ENCODE results near the gene PPP2CA. TPM values are rescaled to one million over a fixed set of nuclear protein-coding genes. Genes with fewer than 3 reads are reported as not detected.

The PPP2CA gene
- total and polyA plus RNA-seq, 2 of the 13 experiments (the other 11 are each of a cell fraction or from before 2014, with no cell fraction given) = 82.4 to 171 TPM

- TF ChIP-seq, protein P1, sequence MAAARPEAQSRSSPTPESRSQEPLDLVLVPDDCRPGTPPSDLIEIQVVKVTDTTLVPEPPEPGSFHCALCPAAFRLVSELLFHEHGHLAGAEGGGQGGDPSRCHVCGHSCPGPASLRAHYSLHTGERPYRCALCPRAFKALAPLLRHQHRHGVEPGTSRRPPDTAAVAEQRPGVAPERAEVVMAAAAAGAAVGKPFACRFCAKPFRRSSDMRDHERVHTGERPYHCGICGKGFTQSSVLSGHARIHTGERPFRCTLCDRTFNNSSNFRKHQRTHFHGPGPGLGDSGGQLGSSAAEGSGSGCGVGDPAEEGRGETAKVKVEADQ (CRISPR knock-in tag; IDR thresholded peaks at IDR 0.05; ENCODE audit: borderline replicate concordance) = 0 out of 2 replicates have a peak, but pooled peaks have one; percentile 54
- TF ChIP-seq ZNF549 (CRISPR knock-in tag; IDR thresholded peaks at IDR 0.05) = no peak
- peak; percentile 94; the same call in 1 of the 2 replicates for TF ChIP-seq HDAC6 (IDR thresholded peaks at IDR 0.05; ENCODE audit: low read depth, low read length)
- TF ChIP-seq RFXANK (CRISPR knock-in tag; IDR thresholded peaks at IDR 0.05) = peak; percentile 43; the same call in 1 of the 2 replicates
- TF ChIP-seq POLR2G (IDR thresholded peaks at IDR 0.05; ENCODE audit: low read depth, low read length) = peak; percentile 99
- peak; percentile 76 for TF ChIP-seq HES4 (CRISPR knock-in tag; IDR thresholded peaks at IDR 0.05; ENCODE audit: borderline replicate concordance)
- no peak; the same call in 1 of the 2 replicates for TF ChIP-seq SAFB2 (CRISPR knock-in tag; IDR thresholded peaks at IDR 0.05; ENCODE audit: borderline replicate concordance, low read depth)
- no peak; the same call in 1 of the 2 replicates for TF ChIP-seq ZNF724P (CRISPR knock-in tag; IDR thresholded peaks at IDR 0.05; ENCODE audit: borderline replicate concordance)
- TF ChIP-seq DPF2 (CRISPR knock-in tag; IDR thresholded peaks at IDR 0.05; ENCODE audit: borderline replicate concordance, low read depth) = no peak
- TF ChIP-seq FOXO1 (CRISPR knock-in tag; IDR thresholded peaks at IDR 0.05) = peak; percentile 40; the same call in 1 of the 2 replicates
- TF ChIP-seq ZFP82 (CRISPR knock-in tag; IDR thresholded peaks at IDR 0.05; ENCODE audit: borderline replicate concordance) = no peak
- no peak for TF ChIP-seq KDM3A (CRISPR knock-in tag; IDR thresholded peaks at IDR 0.05; ENCODE audit: low read depth)
- TF ChIP-seq SP2 (CRISPR knock-in tag; IDR thresholded peaks at IDR 0.05) = no peak
- TF ChIP-seq DBP (CRISPR knock-in tag; IDR thresholded peaks at IDR 0.05; ENCODE audit: not compliant biosample characterization) = no peak
- 0 out of 2 replicates have a peak, but pooled peaks have one; percentile 66 for TF ChIP-seq KLF11 (CRISPR knock-in tag; IDR thresholded peaks at IDR 0.05)
- 0 out of 2 replicates have a peak, but pooled peaks have one; percentile 57 for TF ChIP-seq ZSCAN12 (CRISPR knock-in tag; IDR thresholded peaks at IDR 0.05)
- TF ChIP-seq ZNF230 (CRISPR knock-in tag; IDR thresholded peaks at IDR 0.05) = 0 out of 2 replicates have a peak, but pooled peaks have one; percentile 62
- TF ChIP-seq CREB3 (CRISPR knock-in tag; IDR thresholded peaks at IDR 0.05) = peak; percentile 95; the same call in 1 of the 2 replicates
- peak; percentile 57; the same call in 1 of the 2 replicates for TF ChIP-seq ZNF414 (CRISPR knock-in tag; IDR thresholded peaks at IDR 0.05)
- TF ChIP-seq ZNF501 (CRISPR knock-in tag; IDR thresholded peaks at IDR 0.05) = peak; percentile 82
- TF ChIP-seq ZNF343 (CRISPR knock-in tag; IDR thresholded peaks at IDR 0.05) = peak; percentile 89
- peak; percentile 74 for TF ChIP-seq BORCS8-MEF2B (CRISPR knock-in tag; IDR thresholded peaks at IDR 0.05)
- no peak; the same call in 1 of the 2 replicates for TF ChIP-seq SATB2 (CRISPR knock-in tag; IDR thresholded peaks at IDR 0.05)
- no peak for TF ChIP-seq FOXK1 (CRISPR knock-in tag; IDR thresholded peaks at IDR 0.05; ENCODE audit: borderline replicate concordance, low read depth)
- no peak for TF ChIP-seq ZFP1 (CRISPR knock-in tag; IDR thresholded peaks at IDR 0.05)
- peak; percentile 88 for TF ChIP-seq ARHGAP35 (CRISPR knock-in tag; IDR thresholded peaks at IDR 0.05; ENCODE audit: borderline replicate concordance)
Observed at GRCh38 chr5:134176511-134177368, 49.1 kb downstream of the PPP2CA start, which contains the start of gene SKP1 (continued).

Data from HepG2 (cell line).